Hepatocyte (in vitro differentiated cells): ENCODE measurements around the gene ZFYVE28. TPM values are rescaled to one million over a fixed set of nuclear protein-coding genes. Genes with fewer than 3 reads are reported as not detected.

Experiments
- DNase-seq: peaks from one replicate; pipeline ENCODE4 v3.0.0-alpha.2; 2016; ENCODE audit warnings: low spot score
- H2AFZ ChIP-seq: fragments of 200-600 bp; sonication (generic); 2 replicates; pipeline ENCODE4 v1.6.0; 2016; ENCODE audit warnings: antibody characterized with exemption, mild to moderate bottlenecking
- H3K27ac ChIP-seq: fragments of 200-600 bp; sonication (generic); 2 replicates; pipeline ENCODE4 v1.5.1; 2016; ENCODE audit warnings: mild to moderate bottlenecking
- H3K27me3 ChIP-seq: fragments of 200-600 bp; sonication (generic); 2 replicates; pipeline ENCODE4 v1.6.1; 2016
- H3K36me3 ChIP-seq: fragments of 200-600 bp; sonication (generic); replicated peaks from 2 replicates; pipeline ENCODE4 v1.5.1; 2016; ENCODE audit warnings: low read depth; ENCODE audit not compliant: insufficient read depth
- H3K4me1 ChIP-seq: fragments of 200-600 bp; sonication (generic); 2 replicates; pipeline ENCODE4 v1.5.1; 2016; ENCODE audit warnings: mild to moderate bottlenecking, moderate library complexity; ENCODE audit not compliant: insufficient read depth
- H3K4me2 ChIP-seq: fragments of 200-600 bp; sonication (generic); 2 replicates; pipeline ENCODE4 v1.6.0; 2016
- H3K4me3 ChIP-seq: fragments of 200-600 bp; sonication (generic); 2 replicates; pipeline ENCODE4 v1.5.1; 2016; ENCODE audit warnings: mild to moderate bottlenecking
- H3K79me2 ChIP-seq: fragments of 200-600 bp; sonication (generic); 2 replicates; pipeline ENCODE4 v1.6.0; 2017; ENCODE audit warnings: mild to moderate bottlenecking
- H3K9me2 ChIP-seq: fragments of 200-600 bp; sonication (generic); replicated peaks from 2 replicates; pipeline ENCODE4 v1.6.0; 2017; ENCODE audit warnings: mild to moderate bottlenecking; ENCODE audit not compliant: insufficient read depth
- H3K9me3 ChIP-seq: fragments of 200-600 bp; sonication (generic); 2 replicates; pipeline ENCODE4 v1.5.1; 2016; ENCODE audit warnings: low read depth, mild to moderate bottlenecking
- H4K20me1 ChIP-seq: fragments of 200-600 bp; sonication (generic); 2 replicates; pipeline ENCODE4 v1.6.0; 2016; ENCODE audit warnings: mild to moderate bottlenecking; ENCODE audit not compliant: insufficient read depth, poor library complexity, severe bottlenecking
- EZH2 ChIP-seq: fragments of 200-600 bp; sonication (generic); IDR thresholded peaks from 2 replicates; pipeline ENCODE4 v1.6.1; 2016; ENCODE audit warnings: antibody characterized with exemption, mild to moderate bottlenecking, borderline replicate concordance
- EZH2phosphoT487 ChIP-seq: fragments of 200-600 bp; sonication (generic); IDR thresholded peaks from one replicate; pipeline ENCODE4 v1.6.1; 2018; ENCODE audit warnings: antibody characterized with exemption, mild to moderate bottlenecking, low read depth, moderate library complexity; ENCODE audit not compliant: unreplicated experiment, severe bottlenecking
- WGBS: methylation state at CpG from one replicate; pipeline ENCODE4 v1.1.6; 2016; ENCODE audit warnings: low lambda C conversion rate; ENCODE audit errors: missing lambda C conversion rate; 5-methylcytosine and 5-hydroxymethylcytosine counted together
- polyA plus RNA-seq: library from polyadenylated mRNA; unstranded; fragments of >200 nt; fragmentation: Nextera tagmentation; extraction: Ambion mirVana; gene quantifications from 2 replicates; pipeline ENCODE4 v1.2.1, GENCODE V29; 2016
- total RNA-seq: library from RNA; depleted of rRNA; stranded (reverse); fragments of >200 nt; gene quantifications from 2 replicates; pipeline ENCODE4 v1.2.3, GENCODE V29; 2014
- TF ChIP-seq, protein P1 (sequence below): fragments of 200-600 bp; sonication (generic); IDR thresholded peaks from 2 replicates; pipeline ENCODE4 v1.5.1; 2016; ENCODE audit warnings: antibody characterized with exemption, mild to moderate bottlenecking; ENCODE audit not compliant: poor library complexity

The ZFYVE28 gene
- total and polyA plus RNA-seq, 2 experiments from 2014 or later = 2.2 to 3.4 TPM

DNA sequence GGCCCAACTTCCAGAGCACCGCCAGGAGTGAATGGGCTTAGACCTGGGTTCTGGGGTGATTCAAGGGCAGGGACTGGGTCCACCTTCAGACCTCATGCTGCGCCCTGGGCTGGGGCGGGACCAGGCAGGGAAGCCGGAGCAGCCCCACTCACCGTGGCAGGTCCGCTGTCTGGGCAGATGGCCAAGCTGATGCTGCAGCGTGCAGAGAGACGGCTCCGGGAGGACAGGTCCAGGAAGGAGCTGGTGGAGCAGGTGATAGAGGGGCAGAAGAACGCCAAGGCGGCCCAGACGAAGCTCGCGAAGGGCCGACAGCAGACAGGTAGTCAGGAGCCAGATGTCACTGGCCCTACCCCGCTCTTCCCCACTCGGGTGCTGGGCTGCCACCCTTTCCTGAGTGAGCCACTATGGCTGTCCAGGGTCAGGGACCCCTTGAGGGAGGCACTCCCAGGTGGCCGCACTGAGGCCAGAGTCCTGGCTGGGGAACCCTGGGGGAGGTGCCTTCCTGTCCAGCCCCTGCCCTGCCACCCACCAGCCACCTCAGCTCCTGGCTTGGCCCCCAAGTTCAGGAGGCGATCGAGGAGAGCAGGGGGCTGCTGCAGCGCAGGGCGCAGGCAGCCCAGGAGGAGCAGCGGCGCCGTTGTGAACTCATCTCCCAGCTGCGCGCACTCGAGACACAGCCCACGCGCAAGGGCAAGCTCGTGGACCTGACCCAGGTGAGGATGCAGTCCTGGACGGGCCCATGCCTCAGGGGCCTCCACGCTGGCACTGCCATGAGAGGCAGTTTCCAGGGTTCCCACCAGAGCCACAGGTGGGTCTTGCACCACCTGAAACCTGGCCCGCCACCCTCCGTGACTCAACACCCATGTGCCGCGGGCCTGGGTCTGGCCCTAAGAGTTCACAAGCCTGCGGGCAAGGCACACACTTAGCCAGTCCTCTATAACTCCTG is 40.4 kb upstream of the ZFYVE28 start:
- Histone ChIP-seq H3K79me2 (no peaks in the 10 kb centered on the region), H4K20me1 (no peaks in the 10 kb centered on the region), H3K4me1 (peaks cover 6% of the 10 kb centered on the region), H3K36me3 (no peaks in the 10 kb centered on the region), H3K9me3 (no peaks in the 10 kb centered on the region), H3K27me3 (no peaks in the 10 kb centered on the region), H3K9me2 (no peaks in the 10 kb centered on the region), H2AFZ (no peak overlapping the region), H3K4me3 (no peak overlapping the region), H3K27ac (no peak overlapping the region), H3K4me2 (no peak overlapping the region)
- no peak for DNase-seq
- 89% methylated on average over 36 of the region's 38 CpGs for WGBS
- TF ChIP-seq, protein P1, sequence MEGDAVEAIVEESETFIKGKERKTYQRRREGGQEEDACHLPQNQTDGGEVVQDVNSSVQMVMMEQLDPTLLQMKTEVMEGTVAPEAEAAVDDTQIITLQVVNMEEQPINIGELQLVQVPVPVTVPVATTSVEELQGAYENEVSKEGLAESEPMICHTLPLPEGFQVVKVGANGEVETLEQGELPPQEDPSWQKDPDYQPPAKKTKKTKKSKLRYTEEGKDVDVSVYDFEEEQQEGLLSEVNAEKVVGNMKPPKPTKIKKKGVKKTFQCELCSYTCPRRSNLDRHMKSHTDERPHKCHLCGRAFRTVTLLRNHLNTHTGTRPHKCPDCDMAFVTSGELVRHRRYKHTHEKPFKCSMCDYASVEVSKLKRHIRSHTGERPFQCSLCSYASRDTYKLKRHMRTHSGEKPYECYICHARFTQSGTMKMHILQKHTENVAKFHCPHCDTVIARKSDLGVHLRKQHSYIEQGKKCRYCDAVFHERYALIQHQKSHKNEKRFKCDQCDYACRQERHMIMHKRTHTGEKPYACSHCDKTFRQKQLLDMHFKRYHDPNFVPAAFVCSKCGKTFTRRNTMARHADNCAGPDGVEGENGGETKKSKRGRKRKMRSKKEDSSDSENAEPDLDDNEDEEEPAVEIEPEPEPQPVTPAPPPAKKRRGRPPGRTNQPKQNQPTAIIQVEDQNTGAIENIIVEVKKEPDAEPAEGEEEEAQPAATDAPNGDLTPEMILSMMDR = no peak
- TF ChIP-seq EZH2phosphoT487 = no peak
- no peak for TF ChIP-seq EZH2

DNA sequence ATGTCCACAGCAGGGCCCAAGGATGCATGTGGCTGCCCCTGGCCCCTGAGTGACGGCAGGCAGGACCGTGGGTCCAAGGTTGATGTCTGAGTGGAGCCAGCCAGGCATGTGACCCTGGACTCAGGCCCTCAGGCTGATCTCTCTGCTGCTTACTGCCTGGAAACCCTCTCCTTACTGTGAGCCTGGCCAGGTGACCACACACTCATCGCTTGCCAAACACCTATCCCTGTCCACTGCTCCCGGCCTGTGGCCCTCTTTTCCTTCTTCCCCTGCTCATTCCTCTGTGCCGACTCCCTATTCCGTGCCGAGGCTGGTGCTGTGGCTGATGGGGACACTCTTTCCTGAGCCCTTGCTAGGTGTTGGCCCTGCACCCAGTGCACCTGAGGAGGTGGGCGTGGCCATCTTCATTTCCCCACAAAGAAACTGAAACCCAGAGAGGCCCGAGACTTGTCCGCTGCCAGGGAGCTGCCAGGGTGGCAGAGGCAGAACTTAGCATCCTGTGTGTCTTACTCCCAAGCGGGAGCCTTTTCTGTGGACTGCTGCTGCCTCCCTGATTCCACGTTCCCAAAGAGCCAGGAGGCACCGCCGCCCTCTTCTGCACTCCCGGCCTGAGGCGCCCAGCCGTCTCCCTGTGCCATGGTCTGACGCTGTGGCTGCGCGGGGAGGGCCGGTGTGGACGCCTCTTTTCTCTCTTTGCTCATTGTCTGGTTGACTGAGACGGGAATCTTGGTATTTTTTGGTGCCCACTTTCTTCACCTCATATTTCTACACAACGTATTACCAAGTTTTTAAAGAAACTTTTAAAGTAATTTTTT is 39.2 kb upstream of the ZFYVE28 start:
- no peak for DNase-seq
- no peak overlapping the region for H3K27ac ChIP-seq
- H3K4me1 ChIP-seq = peaks cover 6% of the 10 kb centered on the region
- no peaks in the 10 kb centered on the region for H3K9me2 ChIP-seq
- H3K4me2 ChIP-seq = no peak overlapping the region
- H2AFZ ChIP-seq = no peak overlapping the region
- TF ChIP-seq, protein P1 = no peak
- TF ChIP-seq EZH2 = no peak
- TF ChIP-seq EZH2phosphoT487 = no peak
- 86% methylated on average over 24 of the region's 24 CpGs for WGBS
- no peaks in the 10 kb centered on the region for H4K20me1 ChIP-seq
- no peaks in the 10 kb centered on the region for H3K9me3 ChIP-seq
- no peak overlapping the region for H3K4me3 ChIP-seq
- H3K27me3 ChIP-seq = no peaks in the 10 kb centered on the region
- H3K79me2 ChIP-seq = no peaks in the 10 kb centered on the region
- no peaks in the 10 kb centered on the region for H3K36me3 ChIP-seq

DNA sequence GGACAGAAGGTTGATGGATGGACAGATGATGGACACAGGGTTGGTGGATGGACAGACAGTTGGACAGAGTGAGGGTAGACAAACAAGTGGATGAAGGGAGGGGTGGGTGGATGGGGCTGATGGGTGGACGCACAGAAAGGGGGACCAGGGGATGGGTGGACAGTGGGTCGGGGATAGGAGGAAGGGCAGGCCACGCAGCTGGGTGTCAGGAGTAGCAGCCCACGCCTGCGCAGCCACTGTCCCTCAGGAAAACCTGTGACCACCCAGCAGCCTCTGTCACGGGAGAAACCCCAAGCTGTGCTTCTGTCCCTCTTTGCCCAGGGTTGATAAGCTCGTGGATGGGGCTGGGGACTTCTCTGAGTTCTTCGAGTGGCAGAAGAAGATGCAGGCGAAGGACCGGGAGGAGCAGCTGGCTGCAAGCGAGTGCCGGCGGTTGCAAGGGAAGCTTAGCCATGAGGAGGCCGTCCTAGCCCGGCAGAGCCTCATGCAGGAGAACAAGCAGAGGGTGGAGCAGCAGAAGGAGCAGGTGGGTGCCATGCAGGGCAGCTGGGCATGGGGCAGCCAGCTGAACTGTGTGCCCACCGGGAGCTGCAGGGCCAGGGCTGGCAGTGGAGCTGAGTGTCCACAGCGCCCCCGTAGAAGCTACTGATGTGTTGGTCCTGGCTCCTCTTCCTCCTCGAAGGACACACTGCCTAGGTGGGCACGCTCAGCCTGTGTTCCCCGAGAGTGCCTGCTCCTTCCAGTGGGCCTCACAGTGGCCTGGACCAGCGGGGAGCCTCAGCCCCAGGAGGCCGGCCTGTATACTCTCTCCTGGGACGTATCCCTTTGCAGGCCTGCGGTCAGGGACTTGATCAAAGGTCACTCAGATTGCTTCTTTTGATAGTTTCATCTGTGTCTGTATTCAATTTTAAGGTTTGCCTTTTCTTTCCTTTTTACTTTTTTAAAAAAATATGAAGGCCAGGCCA is 33.7 kb upstream of the ZFYVE28 start:
- no peak for DNase-seq
- Histone ChIP-seq H3K4me3 (no peak overlapping the region), H4K20me1 (no peaks in the 10 kb centered on the region), H3K9me2 (no peaks in the 10 kb centered on the region), H3K9me3 (no peaks in the 10 kb centered on the region), H2AFZ (no peak overlapping the region), H3K79me2 (no peaks in the 10 kb centered on the region), H3K27me3 (no peaks in the 10 kb centered on the region), H3K36me3 (no peaks in the 10 kb centered on the region), H3K4me1 (no peaks in the 10 kb centered on the region), H3K4me2 (no peak overlapping the region), H3K27ac (no peak overlapping the region)
- TF ChIP-seq EZH2phosphoT487 (no peak), EZH2 (no peak)
- TF ChIP-seq, protein P1 = no peak
- 86% methylated on average over 23 of the region's 25 CpGs for WGBS
